ENCODE measurements around the gene CLEC5A.

The CLEC5A gene

GRCh38 chr7:141973673-141974072, 26.9 kb upstream of the CLEC5A start, which contains the start of gene TAS2R38:
Gene TAS2R38 (minus strand): TSS chr7:141973773. CDS start chr7:141973689, 84 bp downstream.
- no peak within 1 kb of the TSS for H3K4me3 ChIP-seq (replicated peaks; ENCODE audit: low read depth, low read length)
- no peak for DNase-seq (ENCODE audit: low read depth)
- TF ChIP-seq, protein P1, sequence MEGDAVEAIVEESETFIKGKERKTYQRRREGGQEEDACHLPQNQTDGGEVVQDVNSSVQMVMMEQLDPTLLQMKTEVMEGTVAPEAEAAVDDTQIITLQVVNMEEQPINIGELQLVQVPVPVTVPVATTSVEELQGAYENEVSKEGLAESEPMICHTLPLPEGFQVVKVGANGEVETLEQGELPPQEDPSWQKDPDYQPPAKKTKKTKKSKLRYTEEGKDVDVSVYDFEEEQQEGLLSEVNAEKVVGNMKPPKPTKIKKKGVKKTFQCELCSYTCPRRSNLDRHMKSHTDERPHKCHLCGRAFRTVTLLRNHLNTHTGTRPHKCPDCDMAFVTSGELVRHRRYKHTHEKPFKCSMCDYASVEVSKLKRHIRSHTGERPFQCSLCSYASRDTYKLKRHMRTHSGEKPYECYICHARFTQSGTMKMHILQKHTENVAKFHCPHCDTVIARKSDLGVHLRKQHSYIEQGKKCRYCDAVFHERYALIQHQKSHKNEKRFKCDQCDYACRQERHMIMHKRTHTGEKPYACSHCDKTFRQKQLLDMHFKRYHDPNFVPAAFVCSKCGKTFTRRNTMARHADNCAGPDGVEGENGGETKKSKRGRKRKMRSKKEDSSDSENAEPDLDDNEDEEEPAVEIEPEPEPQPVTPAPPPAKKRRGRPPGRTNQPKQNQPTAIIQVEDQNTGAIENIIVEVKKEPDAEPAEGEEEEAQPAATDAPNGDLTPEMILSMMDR (IDR thresholded peaks at IDR 0.05; ENCODE audit: low read length, missing control alignments): no peak

DNA sequence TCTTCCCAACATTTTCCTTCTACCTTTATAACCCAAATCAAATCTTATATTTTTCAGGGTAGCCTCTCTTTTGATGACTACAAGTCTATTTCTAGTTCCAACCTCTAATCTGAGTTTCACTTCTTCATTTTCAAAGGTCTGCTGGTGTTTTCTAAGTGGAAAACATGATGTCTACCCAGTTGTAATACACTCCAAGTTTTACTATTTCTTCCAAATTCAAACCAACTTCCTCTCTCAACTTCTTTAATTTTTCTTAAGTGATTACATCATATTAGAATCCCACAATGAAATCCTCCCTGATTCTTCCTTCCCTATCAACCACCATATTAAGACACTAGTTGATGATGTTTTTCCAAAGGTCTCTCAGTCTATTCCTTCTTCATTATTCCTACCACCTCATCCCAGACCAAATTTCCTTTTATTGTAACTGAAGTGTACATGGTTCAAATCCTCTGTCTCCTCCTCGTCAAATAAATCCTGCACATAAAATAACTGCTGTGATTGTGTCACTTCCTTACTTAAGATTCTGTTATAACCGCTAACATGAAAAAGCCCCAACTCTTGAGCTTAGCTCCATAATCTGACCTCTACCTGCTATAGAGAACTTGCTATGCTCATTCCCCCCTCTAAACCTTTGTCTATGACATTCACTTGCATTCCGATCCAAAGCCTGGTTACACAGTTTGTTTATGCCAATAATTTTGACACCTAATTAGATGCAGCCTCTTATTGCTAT, 14.1 kb upstream of the CLEC5A start:
- TF ChIP-seq, protein P1 (IDR thresholded peaks at IDR 0.05; ENCODE audit: low read length, missing control alignments): no peak
- DNase-seq (ENCODE audit: low read depth): no peak

GRCh38 chr7:141956084-141956483, 9.3 kb upstream of the CLEC5A start:
- no peak for DNase-seq (ENCODE audit: low read depth)
- TF ChIP-seq, protein P1 (IDR thresholded peaks at IDR 0.05; ENCODE audit: low read length, missing control alignments): no peak
- no peak overlapping the region for H3K4me3 ChIP-seq (replicated peaks; ENCODE audit: low read depth, low read length)

More for the DNA sequence above, 14.1 kb upstream of the CLEC5A start:
- H3K4me3 ChIP-seq (replicated peaks; ENCODE audit: low read depth, low read length): no peak overlapping the region

- TF ChIP-seq, protein P1 (IDR thresholded peaks at IDR 0.05; ENCODE audit: low read length, missing control alignments): no peak
- H3K4me3 ChIP-seq (replicated peaks; ENCODE audit: low read depth, low read length): no peak overlapping the region
- DNase-seq (ENCODE audit: low read depth): no peak
Measured at GRCh38 chr7:141954334-141954733, 7.6 kb upstream of the CLEC5A start.

- TF ChIP-seq, protein P1 (IDR thresholded peaks at IDR 0.05; ENCODE audit: low read length, missing control alignments): no peak
- no peak for DNase-seq (ENCODE audit: low read depth)
- no peak overlapping the region for H3K4me3 ChIP-seq (replicated peaks; ENCODE audit: low read depth, low read length)
Measured at GRCh38 chr7:141952461-141952860, 5.7 kb upstream of the CLEC5A start.

DNA sequence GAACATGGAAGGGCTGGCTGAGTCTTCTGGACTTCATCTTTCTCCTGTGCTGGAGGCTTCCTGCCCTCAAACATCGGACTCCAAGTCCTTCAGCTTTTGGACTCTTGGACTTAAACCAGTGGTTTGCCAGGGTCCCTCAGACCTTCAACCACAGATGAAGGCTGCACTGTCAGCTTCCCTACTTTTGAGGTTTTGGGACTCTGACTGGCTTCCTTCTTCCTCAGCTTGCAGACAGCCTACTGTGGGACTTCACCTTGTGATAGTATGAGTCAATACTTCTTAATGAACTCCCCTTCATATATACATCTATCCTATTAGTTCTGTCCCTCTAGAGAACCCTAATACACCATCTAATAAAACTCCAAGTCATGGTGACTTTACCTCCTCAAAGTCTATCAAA, 4.0 kb upstream of the CLEC5A start:
- H3K4me3 ChIP-seq (replicated peaks; ENCODE audit: low read depth, low read length): no peak overlapping the region
- no peak for DNase-seq (ENCODE audit: low read depth)
- TF ChIP-seq, protein P1 (IDR thresholded peaks at IDR 0.05; ENCODE audit: low read length, missing control alignments): no peak

DNA sequence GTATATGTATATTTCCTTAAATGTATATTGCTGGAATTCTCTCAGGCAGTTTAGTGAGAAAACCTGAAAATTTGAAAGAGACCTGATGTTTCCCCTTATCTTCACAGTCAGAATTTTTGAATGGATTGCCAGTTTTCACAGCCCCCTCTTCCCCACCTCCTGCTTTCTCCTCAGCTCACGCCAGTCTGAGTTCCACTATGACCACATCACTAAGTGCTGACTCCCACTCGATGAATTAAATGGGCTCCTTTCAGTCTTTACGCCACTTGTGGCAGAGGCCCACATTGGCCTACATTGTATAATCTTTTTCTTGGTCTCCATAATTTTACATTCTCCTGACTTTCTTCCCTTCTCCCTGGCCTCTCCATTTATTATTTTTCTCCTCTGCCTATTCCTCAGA, 3.1 kb upstream of the CLEC5A start:
- H3K4me3 ChIP-seq (replicated peaks; ENCODE audit: low read depth, low read length): no peak overlapping the region
- TF ChIP-seq, protein P1 (IDR thresholded peaks at IDR 0.05; ENCODE audit: low read length, missing control alignments): no peak
- no peak for DNase-seq (ENCODE audit: low read depth)
